VCaP (cell line): ENCODE results near the gene SRBD1.

ENCODE experiments used
- H3K27ac ChIP-seq: fragments of 450-650 bp; 2 replicates; pipeline ENCODE4 v1.5.1; 2017
- TF ChIP-seq, protein P1 (sequence below): fragments of 450-650 bp; conservative IDR thresholded peaks from 2 replicates; pipeline ENCODE4 v1.5.1; 2017; ENCODE audit warnings: mild to moderate bottlenecking, moderate library complexity

The SRBD1 gene

DNA sequence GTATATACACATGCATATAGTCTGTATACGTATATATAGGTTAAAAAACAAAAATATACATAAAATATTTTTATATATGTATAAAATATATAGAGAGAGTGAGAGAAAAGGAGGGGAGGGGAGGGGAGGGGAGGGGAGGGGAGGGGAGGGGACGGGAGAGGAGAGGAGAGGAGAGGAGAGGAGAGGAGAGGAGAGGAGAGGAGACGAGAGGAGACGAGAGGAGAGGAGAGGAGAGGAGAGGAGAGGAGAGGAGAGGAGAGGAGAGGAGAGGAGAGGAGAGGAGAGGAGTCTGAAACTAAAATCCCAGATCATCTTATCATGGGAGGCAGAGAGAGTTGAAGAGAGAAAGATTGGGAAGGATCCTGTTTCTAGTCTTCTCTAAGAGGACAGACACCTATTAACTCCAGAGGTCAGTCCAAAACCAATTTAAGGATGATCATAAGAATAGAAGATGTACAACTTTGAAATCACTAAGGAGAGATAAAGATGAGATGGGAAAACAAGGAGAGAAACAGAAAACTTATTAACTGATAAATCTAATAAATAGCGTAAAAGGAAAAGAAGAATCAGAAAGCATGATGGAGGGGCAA, 195.4 kb downstream of the SRBD1 start:
- TF ChIP-seq, protein P1, sequence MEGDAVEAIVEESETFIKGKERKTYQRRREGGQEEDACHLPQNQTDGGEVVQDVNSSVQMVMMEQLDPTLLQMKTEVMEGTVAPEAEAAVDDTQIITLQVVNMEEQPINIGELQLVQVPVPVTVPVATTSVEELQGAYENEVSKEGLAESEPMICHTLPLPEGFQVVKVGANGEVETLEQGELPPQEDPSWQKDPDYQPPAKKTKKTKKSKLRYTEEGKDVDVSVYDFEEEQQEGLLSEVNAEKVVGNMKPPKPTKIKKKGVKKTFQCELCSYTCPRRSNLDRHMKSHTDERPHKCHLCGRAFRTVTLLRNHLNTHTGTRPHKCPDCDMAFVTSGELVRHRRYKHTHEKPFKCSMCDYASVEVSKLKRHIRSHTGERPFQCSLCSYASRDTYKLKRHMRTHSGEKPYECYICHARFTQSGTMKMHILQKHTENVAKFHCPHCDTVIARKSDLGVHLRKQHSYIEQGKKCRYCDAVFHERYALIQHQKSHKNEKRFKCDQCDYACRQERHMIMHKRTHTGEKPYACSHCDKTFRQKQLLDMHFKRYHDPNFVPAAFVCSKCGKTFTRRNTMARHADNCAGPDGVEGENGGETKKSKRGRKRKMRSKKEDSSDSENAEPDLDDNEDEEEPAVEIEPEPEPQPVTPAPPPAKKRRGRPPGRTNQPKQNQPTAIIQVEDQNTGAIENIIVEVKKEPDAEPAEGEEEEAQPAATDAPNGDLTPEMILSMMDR, result no peak

DNA sequence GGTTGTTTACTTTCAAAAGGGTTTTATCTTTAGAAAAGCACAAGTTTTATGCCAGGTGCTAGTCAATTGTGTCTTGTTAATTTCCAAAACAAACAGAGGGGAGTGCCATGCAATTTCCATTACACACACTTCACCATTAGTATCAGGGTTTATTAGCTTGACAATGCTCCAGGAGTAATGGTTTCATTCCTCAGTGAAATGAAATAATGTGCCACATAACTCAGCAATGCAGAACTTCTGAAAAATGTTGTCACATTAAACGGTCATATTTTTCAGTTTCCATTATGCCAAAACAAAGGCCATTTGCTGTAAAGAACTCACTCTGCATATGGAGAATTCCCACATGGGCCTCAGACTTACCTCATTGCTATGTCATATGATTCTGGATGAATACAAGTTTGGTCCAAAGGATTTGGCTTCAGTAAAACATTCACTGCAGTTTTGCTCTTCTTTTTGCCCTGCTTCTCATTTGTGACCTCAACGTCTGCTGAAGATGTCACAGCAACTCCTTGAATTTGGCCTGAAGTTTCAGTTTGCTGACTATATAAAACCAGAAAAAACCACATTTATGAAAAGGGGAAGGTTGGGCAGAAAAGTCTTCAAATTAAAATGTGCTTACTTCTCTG, 198.2 kb downstream of the SRBD1 start:
- TF ChIP-seq, protein P1, result no peak
- H3K27ac ChIP-seq, result no peak overlapping the region; the same call in 1 of the 2 replicates

More for the DNA sequence above, 195.4 kb downstream of the SRBD1 start:
- H3K27ac ChIP-seq, result no peak overlapping the region

DNA sequence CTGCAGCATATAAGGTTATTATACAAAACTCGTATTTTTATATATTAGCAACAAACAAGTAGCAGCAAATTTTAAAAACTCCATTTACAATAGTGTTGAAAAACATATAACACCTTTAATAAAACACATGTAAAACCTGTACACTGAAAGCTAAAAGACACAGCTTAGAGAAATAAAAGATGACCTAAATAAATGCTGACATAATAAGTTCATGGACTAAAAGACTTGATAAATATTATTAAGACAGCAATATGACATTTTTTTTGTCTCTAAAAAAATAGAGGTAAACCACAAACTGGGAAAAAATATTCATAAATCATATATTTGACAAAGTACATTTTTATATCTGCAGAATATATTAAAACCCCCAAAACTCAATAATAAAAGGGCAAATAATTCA, 201.4 kb downstream of the SRBD1 start:
- no peak overlapping the region for H3K27ac ChIP-seq
- TF ChIP-seq, protein P1, result no peak

DNA sequence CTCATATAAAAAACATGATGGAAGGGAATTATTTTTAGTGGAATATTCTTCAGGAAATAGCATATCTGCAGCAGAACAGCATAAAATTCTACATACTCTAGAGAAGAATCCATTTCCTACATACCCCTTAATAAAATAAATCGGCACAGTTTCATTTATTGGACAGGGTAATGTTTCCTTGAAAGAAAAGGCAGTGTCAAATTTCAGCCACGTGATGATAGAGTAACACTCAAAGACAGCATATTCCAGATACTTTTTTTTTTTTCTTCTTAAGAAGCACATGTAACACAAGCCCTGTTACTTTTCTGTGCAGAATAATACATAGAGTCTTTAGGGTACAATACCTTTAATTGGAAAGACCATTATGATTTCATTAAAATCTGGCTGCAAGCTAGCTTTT, 204.4 kb downstream of the SRBD1 start:
- TF ChIP-seq, protein P1, result no peak
- H3K27ac ChIP-seq, result no peak overlapping the region

DNA sequence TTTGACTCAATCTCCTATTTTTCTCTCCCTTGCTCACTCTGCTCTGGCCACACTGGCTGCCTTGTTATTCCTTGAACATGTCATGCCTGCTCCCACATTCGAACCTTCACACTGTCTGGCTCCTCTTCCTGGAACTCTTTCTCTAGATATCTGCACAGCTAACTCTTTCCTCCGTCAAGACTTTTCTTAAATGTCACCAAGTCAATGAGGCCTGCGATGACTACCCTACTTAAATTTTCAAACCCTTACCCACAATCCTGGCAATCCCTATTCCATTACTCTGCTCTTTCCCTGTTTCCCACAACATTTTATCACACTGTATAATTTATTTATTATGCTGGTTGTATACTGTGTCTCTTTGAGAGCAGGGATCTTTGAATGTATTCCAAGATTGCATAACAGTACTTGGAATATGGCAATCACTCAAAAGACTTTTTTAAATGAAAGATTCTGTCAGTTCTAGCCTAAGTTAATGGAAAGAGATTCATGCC, 206.2 kb downstream of the SRBD1 start:
- H3K27ac ChIP-seq, result no peak overlapping the region
- TF ChIP-seq, protein P1, result no peak

DNA sequence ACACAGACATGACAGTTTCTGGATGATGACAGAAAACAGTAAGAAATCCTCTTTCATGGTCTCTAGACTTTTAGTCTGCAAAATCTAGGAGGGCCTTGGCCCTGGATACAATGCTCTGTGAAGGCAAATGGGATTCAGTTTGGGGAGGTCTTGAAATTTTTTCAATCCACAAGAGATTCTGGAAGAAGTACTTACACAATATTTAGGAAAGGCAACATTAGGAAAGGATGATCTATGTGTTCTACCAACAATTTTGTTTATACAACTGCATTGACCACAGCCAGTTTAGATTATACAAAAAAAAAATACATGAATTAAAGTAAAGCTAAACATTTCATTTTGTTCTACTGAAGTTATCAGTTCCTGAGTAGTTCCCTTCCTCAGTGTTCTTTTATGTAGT, 208.0 kb downstream of the SRBD1 start:
- TF ChIP-seq, protein P1, result no peak
- no peak overlapping the region for H3K27ac ChIP-seq

DNA sequence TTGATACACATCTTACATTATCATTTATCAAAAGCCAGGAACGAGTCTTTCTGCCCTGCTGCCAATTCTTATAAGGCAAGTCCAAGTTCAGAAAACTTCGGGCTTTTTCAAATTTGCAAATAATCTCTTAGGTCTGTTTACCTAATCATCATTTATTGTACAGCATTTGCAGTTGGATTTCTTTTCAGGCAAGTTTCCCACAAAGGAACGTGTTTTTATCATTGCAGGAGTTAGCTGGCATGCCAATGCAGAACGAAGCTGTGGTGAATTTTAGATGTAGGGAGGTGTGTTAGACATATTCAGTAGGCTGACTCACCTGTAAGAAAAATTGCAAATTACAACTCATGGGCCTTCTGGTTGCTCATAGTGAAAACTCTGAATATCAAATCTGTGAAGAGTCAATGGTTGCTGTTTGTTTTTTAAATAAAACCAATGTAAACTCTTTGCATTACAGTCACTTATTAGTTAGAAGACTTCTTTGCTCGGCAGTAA, 209.6 kb downstream of the SRBD1 start:
- no peak overlapping the region for H3K27ac ChIP-seq
- TF ChIP-seq, protein P1, result no peak
